ENCODE measurements around the gene GARIN5B. TPM values are rescaled to one million over a fixed set of nuclear protein-coding genes. Genes with fewer than 3 reads are reported as not detected.

The GARIN5B gene
- total RNA-seq, 1 donor from 2014 or later: not detected

GRCh38 chr19:55325172-55325571 lies 37.9 kb downstream of the GARIN5B start, which contains the start of gene TMEM150B:
TMEM150B (minus strand) TSS chr19:55325341; CDS start chr19:55321036, 4,305 bp downstream.
- DNase-seq (ENCODE audit: low spot score): no peak

DNA sequence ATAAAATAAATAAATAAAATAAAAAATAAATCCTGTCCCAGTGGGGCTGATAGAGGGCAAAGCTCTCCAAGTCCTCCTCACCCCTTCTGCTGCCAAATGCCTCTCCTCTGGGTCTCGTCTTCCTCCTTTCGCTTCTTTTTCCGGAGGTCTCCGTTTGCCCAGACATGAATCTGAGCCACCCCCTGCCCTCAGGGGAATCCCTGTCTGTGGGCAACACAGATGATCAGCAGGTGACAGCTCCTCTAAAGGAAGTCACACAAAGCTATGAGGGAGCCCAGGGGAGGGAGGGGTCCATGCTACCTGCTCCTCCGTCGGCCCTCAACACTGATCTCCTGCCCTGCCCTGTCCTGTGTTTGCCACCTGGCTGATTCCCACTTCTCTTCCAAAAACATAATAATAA lies 38.4 kb downstream of the GARIN5B start:
- DNase-seq (ENCODE audit: low spot score): no peak

GRCh38 chr19:55322204-55322885 lies 40.7 kb downstream of the GARIN5B start:
- DNase-seq (ENCODE audit: low spot score): no peak

DNA sequence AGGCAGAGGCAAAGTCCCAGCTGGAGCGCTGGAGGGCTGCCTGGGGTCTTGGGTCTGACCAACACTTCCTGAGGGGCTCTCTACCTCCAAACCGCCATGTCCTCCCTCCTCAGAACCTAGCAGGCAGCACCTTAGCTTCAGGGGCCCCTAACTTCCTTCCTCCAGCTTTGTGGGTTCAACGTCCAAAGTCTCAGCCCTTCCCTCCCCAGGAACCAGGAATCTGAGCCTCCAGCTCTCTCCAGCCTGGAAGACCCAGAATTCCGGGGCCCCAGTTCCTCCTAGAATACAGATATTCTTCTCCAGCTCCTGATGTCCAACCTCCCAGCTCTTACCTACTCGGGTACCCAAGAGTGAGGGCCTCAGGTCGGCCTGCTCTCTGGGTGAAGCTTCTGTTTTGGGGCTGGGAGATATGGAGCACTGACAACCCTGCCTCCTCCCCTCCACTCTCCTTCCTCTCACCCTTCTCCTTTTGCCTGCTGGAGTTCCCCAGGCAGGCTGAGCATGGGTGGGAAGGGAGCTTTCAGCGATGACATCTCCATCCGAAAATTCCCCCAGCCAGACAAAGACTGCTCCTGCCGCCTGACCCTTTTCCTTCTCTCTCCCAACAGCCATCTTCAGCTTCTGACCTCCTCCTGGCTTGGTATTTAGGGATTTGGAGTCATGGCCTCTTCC lies 41.5 kb downstream of the GARIN5B start:
- DNase-seq (ENCODE audit: low spot score): no peak

- no peak for DNase-seq (ENCODE audit: low spot score)
These were observed 42.1 kb downstream of the GARIN5B start for GRCh38 chr19:55320844-55321419.

GRCh38 chr19:55319785-55320184 lies 43.3 kb downstream of the GARIN5B start:
- DNase-seq (ENCODE audit: low spot score): no peak

DNA sequence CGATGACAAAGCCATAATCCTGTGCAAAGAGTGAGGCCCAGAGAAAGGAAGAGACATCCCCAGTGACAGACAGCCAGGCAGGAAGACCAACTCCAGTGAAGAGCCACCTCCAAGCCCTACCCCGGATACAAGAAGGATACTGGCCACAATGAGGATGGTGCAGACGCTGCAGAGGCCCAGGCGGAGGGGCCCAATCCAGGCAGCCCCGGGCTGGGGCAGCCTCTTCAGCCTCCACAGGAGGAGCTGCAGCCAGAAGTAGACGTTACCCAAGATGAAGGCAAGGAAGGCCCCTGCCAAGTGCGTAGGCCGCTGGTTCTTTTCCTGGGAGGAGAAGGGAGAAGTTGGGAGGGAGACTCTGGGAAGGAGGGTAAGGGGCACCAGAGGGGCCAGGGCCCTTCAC lies 46.4 kb downstream of the GARIN5B start:
- no peak for DNase-seq (ENCODE audit: low spot score)

DNA sequence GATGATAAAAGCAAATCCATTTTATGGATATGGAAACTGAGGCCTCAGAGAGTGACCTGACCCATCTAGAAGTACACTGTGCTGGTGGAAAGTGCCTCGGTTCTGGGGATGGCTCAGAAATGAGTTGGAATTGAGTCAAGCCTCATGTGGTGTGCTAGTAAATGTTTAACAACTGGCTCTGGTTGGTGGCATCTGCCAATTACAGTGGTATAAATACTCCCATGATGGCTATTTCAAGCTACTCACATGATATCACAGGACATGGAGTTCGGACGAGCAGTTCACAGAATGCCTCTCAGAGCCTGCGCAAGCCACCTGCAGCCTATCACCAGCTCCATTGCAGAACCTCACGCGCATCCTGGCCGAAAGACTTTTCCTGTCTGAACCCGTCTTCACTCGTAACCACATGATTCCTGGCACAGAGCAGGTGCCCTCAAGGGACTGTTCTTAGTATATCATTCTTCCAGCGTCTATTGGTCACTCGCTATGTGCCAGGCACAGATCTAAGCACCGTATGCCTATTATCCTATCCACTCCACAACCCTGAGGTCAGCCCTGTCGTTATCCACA lies 47.0 kb downstream of the GARIN5B start:
- no peak for DNase-seq (ENCODE audit: low spot score)

DNA sequence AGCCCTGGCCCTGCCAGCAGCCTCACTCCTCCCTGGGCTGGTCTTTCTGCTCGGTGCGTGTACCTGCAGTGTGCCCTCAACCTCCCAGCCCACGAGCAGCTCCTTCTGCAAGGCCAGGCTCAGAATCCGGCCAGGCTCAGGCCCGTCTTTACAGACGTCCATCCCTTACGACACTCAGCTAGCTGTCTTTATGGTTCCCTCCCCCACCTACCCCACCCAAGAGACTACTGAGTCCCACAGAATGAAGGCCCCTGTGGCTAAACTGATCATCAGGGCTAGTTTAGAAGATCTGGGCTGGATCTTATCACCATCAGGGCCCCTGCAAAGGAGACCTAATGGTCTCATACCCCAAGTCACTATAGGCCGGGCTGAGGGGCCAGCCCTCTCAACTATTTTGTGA lies 48.7 kb downstream of the GARIN5B start:
- no peak for DNase-seq (ENCODE audit: low spot score)

- no peak for DNase-seq (ENCODE audit: low spot score)
These were observed 50.2 kb downstream of the GARIN5B start for GRCh38 chr19:55312621-55313512.

DNA sequence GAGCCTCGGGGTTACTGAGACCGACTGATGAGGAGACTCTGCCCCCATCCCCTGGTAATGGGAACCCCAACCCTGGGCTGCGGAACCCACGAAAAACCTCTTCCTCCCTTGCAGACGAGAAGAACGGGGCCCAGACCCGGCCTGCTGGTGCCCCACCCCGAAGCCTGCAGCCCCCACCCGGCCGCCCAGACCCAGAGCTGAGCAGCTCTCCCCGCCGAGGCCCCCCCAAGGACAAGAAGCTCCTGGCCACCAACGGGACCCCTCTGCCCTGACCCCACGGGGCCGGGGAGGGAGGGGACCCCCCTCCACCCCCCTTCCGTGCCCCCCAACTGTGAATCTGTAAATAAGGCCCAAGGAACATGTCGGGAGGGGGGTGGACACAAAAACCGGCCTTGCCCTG lies 51.3 kb downstream of the GARIN5B start:
- no peak for DNase-seq (ENCODE audit: low spot score)

GRCh38 chr19:55311397-55311796 lies 51.7 kb downstream of the GARIN5B start:
- no peak for DNase-seq (ENCODE audit: low spot score)

DNA sequence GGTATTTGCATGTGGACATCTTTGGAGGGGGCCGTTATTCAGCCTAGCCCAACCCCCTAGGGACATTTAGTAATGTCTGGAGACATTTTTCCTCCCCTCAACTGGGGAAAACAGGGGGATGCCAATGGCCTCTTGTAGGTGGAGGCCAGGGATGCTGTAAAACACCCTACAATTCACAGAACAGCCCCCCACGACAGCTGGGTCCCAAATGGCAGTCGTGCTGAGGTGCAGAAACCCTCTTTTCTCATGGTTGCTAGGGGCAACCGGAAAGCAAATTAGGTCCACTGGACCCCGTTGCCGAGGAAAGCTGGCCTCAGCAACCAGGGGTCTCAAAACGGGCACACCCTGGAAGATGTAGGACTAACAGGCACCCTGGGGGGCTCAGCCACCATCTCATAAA lies 52.6 kb downstream of the GARIN5B start:
- DNase-seq (ENCODE audit: low spot score): no peak

DNA sequence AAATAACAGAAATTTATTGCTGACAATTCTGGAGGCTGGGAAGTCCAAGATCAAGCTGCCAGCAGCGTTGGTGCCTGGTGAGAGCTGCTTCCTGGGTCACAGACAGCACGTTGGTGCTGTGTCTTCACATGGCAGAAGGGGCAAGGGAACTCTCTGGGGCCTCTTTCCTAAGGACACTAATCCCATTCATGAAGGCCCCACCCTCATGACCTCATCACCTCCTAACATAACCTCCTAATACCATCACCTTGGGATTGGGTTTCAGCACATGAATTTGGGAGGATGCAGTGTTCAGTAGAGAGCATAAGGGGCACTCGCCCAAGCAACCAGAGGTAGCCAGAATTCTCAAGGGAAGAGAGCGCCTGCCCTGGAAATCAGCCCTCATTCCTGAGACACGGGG lies 53.6 kb downstream of the GARIN5B start:
- DNase-seq (ENCODE audit: low spot score): no peak

GRCh38 chr19:55308281-55308680 lies 54.8 kb downstream of the GARIN5B start:
- DNase-seq (ENCODE audit: low spot score): no peak

DNA sequence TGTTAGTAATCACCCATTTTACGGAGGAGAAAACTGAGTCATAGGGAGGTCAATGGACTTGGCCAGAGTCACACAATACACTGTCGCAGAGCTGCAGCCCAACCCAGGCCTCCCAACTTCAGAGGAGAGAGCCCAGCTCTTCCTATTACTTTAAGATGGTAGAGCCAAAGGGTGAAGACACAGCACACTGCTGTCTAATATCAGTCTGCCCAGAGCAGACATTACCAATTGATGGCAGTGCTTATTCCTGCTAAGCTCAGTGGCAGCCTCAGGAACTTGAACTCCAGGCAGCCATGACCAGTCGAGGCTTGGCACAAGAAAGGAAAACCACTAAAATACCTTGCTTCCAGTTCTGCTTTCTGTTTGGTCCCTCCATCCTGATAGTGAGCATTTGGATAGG lies 56.3 kb downstream of the GARIN5B start:
- no peak for DNase-seq (ENCODE audit: low spot score)

- DNase-seq (ENCODE audit: low spot score): no peak
These were observed 57.0 kb downstream of the GARIN5B start for GRCh38 chr19:55305983-55306562.

GRCh38 chr19:55305491-55305890 lies 57.6 kb downstream of the GARIN5B start:
- DNase-seq (ENCODE audit: low spot score): no peak

GRCh38 chr19:55304980-55305379 lies 58.1 kb downstream of the GARIN5B start:
- no peak for DNase-seq (ENCODE audit: low spot score)
